Right lobe of liver (tissue), 4 donors: ENCODE data around the gene ZNF41.

Experiments
- CTCF ChIP-seq, 4 donors: fragments of 200-600 bp in 3 of 4; fragments of 450-650 bp in 1 of 4; IDR thresholded peaks; one replicate each; pipeline versions ENCODE4 v1.5.1 to v1.8.0; 2016 to 2022; ENCODE audit warnings: antibody characterized with exemption in 4 of 4, mild to moderate bottlenecking in 2 of 4
- POLR2A ChIP-seq: fragments of 450-650 bp; IDR thresholded peaks from one replicate; pipeline ENCODE4 v1.6.1; 2017; ENCODE audit warnings: antibody characterized with exemption, mild to moderate bottlenecking
- donor health status: DM: no; HTN: no; CAD: no.
- donor health status: DM: no; HTN: no; CAD: no.
- donor health status: DM: no; HTN: yes; CAD: no.

GRCh38 chrX:47420265-47420664 is 62.8 kb downstream of the ZNF41 start:
- TF ChIP-seq POLR2A = no peak
- TF ChIP-seq CTCF (IDR thresholded peaks at IDR 0.05) = no peak
